GM21360 (cell line): Measurements from ENCODE around the gene C3orf62.
"Not testable (repeated sequence)": the region's sequence is repeated elsewhere in the genome, so short reads cannot be mapped to it uniquely, and the experiment has no call there.

ENCODE experiments used
- ATAC-seq: cut with Tn5 transposase; IDR thresholded peaks from one replicate; pipeline ENCODE4 v1.9.1; 2021; ENCODE audit warnings: mild to moderate bottlenecking, moderate library complexity; ENCODE audit not compliant: unreplicated experiment

The C3orf62 gene

DNA sequence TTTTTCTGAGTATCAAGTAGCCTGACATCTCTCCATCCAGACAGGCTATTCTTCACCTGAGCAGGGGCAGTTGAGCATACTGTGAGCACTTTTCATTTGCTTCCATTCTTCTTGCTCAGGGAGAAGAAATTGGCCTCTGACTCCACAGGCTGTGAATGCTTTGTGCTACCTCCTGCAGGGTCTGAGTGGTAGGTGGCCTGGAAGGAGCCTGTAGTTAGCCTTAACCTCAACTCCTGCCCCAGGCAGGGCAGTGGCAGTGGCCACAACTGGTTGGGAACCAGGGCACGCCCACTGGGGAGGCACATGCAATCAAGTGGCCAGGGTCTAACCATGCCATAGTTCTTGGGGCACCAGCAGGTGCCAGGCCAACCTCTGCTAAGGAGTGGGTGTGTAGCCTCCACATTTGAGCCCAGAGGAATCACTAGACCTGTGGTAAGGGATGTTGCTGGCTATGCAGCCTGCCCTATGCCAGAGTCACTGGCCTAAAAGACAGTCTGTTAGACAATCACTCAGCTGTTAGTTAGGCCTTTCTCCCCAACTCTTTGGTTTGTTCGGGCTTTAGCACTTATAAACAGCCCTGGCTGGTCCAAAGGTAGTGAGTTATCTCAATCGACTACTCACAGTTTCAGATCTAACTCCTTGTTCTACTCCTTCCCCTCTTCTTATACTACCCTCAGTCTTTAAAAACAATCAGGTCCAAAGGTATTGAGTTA, 7.4 kb downstream of the C3orf62 start:
- no peak for ATAC-seq

- no peak for ATAC-seq
Observed at GRCh38 chr3:49266410-49267095, 10.5 kb downstream of the C3orf62 start.

DNA sequence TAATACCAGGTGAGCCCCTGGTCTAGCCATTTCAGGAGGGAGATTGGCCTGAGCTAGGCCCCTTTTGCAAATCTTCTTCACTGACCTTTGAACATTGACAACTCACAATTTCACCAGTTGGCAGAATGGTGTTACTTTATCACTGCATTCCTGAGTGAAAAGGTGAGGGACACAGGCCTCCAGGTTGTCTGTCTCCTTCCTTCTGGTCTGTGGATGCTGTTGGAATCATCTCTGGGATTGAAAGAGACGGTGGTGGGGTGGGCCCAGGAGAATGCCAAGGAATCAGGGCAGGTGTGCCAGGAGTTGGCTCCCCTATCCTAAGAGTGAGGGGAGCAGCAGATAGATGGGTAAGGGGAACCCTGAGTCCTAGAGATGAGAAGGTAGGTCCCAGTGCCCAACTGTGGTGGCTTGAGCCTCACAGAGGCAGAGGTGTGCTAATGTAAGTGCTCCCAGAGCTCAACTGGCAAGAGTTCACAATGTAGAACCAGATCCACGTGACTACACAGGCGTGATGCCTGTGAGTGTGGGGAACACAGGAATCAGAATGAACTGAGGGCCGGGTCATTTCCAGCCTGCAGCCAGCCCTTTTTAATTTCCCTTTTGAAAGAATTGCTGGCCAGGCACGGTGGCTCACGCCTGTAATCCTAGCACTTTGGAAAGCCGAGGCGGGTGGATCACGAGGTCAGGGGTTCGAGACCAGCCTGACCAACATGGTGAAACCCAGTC, 11.2 kb downstream of the C3orf62 start:
- no peak for ATAC-seq

DNA sequence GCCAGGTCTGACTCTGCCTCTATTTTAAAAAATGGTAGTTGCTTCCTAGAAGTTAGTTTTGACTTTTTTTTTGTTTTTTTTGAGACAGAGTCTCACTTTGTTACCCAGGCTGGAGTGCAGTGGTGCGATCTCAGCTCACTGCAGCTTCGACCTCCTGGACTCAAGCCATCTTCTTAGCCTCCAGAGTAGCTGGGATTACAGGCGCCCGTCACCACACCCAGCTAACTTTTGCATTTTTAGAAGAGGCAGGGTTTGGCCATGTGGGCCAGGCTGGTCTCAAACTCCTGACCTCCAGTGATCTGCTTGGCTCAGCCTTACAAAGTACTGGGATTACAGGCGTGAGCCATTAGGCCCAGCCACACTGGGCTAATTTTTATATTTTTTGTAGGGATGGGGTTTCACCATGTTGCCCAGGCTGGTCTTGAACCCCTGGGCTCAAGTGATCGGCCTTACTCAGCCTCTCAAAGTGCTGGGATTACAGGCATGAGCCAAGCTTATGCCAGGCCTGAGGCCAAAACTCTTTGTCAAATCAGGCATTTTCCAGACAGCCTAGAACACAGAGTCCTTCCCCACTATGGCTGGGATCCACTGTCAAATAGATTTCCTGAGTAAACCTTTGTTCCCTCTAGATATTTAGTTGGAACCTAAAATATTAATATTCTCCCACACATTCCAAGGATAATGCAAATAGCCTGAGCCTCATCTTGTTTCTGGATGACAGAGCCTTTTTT, 13.7 kb downstream of the C3orf62 start:
- no peak for ATAC-seq

- no peak for ATAC-seq
Observed at GRCh38 chr3:49260806-49261324, 16.2 kb downstream of the C3orf62 start.

- no peak for ATAC-seq
Observed at GRCh38 chr3:49257187-49257586, 19.8 kb downstream of the C3orf62 start.

- no peak for ATAC-seq
Observed at GRCh38 chr3:49255718-49256511, 21.1 kb downstream of the C3orf62 start.

GRCh38 chr3:49255112-49255511, 21.9 kb downstream of the C3orf62 start:
- no peak for ATAC-seq

DNA sequence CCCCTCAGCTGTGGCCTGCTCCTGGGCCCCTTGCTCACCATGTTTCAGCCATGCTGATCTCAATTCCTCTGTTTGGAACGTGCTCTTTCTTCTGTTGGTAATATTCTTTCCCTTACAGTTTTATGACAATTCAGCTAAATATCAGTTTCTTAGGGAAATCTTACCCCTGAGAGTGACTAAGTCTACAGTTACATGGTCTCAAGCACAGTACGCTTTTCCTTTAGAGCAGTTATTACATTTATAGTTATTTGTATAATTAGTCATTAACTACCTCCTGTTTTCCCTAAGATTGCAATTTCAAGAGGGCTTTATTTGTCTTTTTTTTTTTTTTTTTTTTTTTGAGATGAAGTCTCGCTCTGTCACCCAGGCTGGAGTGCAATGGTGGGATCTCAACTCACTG, 23.5 kb downstream of the C3orf62 start:
- no peak for ATAC-seq

GRCh38 chr3:49248840-49249227, 28.2 kb downstream of the C3orf62 start:
- no peak for ATAC-seq

DNA sequence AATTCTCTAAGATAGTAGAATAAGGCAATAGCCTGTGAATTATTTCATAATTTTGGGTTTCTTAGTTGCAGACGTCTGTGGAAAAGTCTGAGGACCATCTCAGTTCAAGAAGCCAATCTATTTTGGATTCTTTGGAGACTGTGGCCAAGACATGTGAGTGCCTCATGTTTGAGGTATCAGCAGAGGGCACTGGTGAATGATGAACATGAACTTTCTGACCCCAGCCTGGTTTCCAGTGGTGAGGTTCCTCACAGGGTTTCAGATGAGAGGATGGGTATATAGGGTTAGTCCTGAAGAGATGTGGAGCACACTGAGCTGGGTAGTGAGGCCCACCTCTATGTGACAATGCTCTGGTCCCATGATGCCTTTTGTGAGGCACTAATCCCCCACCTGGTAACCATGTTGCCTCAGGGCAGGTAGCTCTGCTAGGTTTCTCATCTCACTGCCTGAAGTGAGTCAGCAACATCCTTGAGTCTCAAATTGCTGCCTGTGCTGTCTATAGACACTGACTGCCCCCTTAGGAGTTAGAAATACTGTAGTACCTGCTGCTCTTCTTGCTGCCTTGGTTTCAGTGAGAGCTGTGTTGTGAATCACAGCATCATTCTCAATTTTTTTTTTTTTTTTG, 32.3 kb downstream of the C3orf62 start:
- no peak for ATAC-seq

DNA sequence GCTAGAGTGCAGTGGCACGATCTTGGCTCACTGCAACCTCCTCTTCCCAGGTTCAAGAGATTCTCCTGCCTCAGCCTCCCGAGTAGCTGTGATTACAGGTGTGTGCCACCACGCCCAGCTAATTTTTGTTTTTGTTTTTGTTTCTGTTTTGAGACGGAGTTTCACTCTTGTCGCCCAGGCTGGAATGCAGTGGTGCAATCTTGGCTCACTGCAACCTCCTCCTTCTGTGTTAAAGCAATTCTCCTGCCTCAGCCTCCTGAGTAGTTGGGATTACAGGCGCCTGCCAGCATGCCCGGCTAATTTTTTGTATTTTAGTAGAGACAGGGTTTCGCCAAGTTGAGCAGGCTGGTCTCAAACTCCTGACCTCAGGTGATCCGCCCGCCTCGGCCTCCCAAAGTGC, 36.9 kb downstream of the C3orf62 start:
- ATAC-seq: not testable (repeated sequence)

DNA sequence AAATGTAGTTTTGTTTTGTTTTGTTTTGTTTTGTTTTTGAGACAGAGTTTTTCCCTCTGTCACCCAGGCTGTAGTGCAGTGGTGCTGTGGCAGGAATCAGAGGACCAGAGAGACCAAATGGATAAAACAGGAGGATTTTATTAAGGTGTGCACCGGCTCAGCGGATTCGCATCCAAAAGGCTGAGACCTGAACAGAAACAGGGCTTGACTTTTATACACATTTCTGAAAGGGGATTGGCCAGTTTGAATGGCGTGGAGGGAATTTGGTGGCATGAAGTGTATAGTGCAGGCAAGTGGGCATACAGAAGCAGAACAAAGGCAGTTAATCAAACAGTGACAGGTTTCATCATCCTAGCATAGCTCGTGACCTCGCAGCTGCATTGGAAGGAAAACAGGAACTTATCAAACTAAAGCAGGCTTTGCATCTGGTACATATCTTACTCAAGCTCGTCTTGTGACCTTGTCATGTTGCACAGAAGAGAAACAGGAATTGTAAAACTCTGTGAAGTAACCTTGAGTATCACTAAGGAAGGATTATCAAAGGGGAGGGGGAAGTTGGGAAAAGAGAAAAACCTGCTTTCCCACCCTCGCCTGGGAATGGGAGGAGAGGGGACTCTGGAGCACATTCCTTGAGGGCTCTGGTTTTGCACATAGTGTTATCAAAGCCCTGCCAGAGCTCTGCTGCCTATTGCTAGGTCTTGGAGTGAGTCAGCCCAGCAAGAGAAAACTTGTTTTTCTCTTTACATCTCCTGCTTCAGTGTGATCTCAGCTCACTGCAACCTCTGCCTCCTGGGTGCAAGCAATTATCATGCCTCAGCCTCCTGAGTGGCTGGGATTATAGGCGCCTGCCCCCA, 38.5 kb downstream of the C3orf62 start:
- no peak for ATAC-seq

- ATAC-seq: no peak
Observed at GRCh38 chr3:49237344-49237743, 39.7 kb downstream of the C3orf62 start.

- no peak for ATAC-seq
Observed at GRCh38 chr3:49236226-49236625, 40.8 kb downstream of the C3orf62 start.

GRCh38 chr3:49228817-49229216, 48.2 kb downstream of the C3orf62 start:
- ATAC-seq: not testable (repeated sequence)

- no peak for ATAC-seq
Observed at GRCh38 chr3:49222002-49222401, 55.0 kb downstream of the C3orf62 start.

DNA sequence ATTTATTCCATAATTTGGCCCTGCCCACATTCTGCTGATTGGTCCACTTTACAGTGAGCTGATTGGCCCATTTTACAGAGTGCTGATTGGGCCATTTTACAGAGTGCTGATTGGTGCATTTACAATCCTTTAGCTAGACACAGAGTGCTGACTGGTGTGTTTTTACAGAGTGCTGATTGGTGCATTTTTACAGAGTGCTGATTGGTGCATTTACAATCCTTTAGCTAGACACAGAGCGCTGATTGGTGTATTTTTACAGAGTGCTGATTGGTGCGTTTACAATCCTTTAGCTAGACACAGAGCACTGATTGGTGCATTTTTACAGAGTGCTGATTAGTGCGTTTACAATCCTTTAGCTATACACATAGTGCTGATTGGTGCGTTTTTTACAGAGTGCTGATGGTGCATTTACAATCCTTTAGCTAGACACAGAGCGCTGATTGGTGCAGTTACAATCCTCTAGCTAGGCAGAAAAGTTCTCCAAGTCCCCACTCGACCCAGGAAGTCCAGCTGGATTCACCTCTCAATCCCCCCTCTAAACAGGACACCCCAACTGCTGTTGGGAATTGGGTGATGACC, 56.0 kb downstream of the C3orf62 start:
- not testable (repeated sequence) for ATAC-seq
